ENCODE data around the gene SLC52A1. TPM values are rescaled to one million over a fixed set of nuclear protein-coding genes. Genes with fewer than 3 reads are reported as not detected.

SLC52A1 gene
- total and polyA plus RNA-seq, 2 of the 13 experiments (the other 11 are each of a cell fraction or from before 2014, with no cell fraction given), result 0.03 to 0.13 TPM

GRCh38 chr17:4997302-4998026 lies 37.8 kb downstream of the SLC52A1 start, which contains the start of the genes INCA1 and KIF1C (continued):
- TF ChIP-seq HNRNPUL1 (IDR thresholded peaks at IDR 0.05; ENCODE audit: low read depth, low read length) (no peak), ZNF644 (CRISPR knock-in tag; IDR thresholded peaks at IDR 0.05; ENCODE audit: low read depth) (no peak), FOXK1 (CRISPR knock-in tag; IDR thresholded peaks at IDR 0.05; ENCODE audit: borderline replicate concordance, low read depth) (no peak), ZNF607 (CRISPR knock-in tag; IDR thresholded peaks at IDR 0.05; ENCODE audit: borderline replicate concordance) (peak; percentile 65; the same call in 1 of the 2 replicates), ZNF766 (CRISPR knock-in tag; IDR thresholded peaks at IDR 0.05; ENCODE audit: borderline replicate concordance) (no peak), CENPBD1 (CRISPR knock-in tag; IDR thresholded peaks at IDR 0.05; ENCODE audit: borderline replicate concordance, low read depth) (no peak), ZNF20 (CRISPR knock-in tag; IDR thresholded peaks at IDR 0.05) (no peak), ZBTB7B (CRISPR knock-in tag; IDR thresholded peaks at IDR 0.05) (no peak), YEATS2 (CRISPR knock-in tag; IDR thresholded peaks at IDR 0.05; ENCODE audit: borderline replicate concordance) (peak; percentile 35; the same call in 1 of the 2 replicates), ATF6 (CRISPR knock-in tag; conservative IDR thresholded peaks at IDR 0.05) (no peak), ZNF510 (CRISPR knock-in tag; IDR thresholded peaks at IDR 0.05; ENCODE audit: low read depth) (0 out of 2 replicates have a peak, but pooled peaks have one; percentile 43), ZNF558 (CRISPR knock-in tag; IDR thresholded peaks at IDR 0.05; ENCODE audit: borderline replicate concordance) (no peak), ZNF780A (CRISPR knock-in tag; IDR thresholded peaks at IDR 0.05) (no peak), SUZ12 (IDR thresholded peaks at IDR 0.05; ENCODE audit: low read depth, low read length) (no peak), NFYB (CRISPR knock-in tag; IDR thresholded peaks at IDR 0.05) (0 out of 2 replicates have a peak, but pooled peaks have one; percentile 10), ZNF670 (CRISPR knock-in tag; IDR thresholded peaks at IDR 0.05; ENCODE audit: borderline replicate concordance) (0 out of 2 replicates have a peak, but pooled peaks have one; percentile 46), TIGD3 (CRISPR knock-in tag; IDR thresholded peaks at IDR 0.05; ENCODE audit: borderline replicate concordance) (no peak), HNF4A (CRISPR knock-in tag; IDR thresholded peaks at IDR 0.05) (no peak; the same call in 1 of the 2 replicates), ZNF672 (CRISPR knock-in tag; IDR thresholded peaks at IDR 0.05) (no peak), ZKSCAN8 (CRISPR knock-in tag; IDR thresholded peaks at IDR 0.05; ENCODE audit: borderline replicate concordance) (no peak), ELK4 (CRISPR knock-in tag; IDR thresholded peaks at IDR 0.05; ENCODE audit: borderline replicate concordance) (no peak), ZNF513 (CRISPR knock-in tag; conservative IDR thresholded peaks at IDR 0.05) (no peak), KLF16 (CRISPR knock-in tag; IDR thresholded peaks at IDR 0.05) (peak in 1 of 2 experiments; percentile 38; a peak in 1 of 4 replicates)

All from HepG2 (cell line).